Liver (tissue), 9 donors: ENCODE data around the gene STRN. TPM values are rescaled to one million over a fixed set of nuclear protein-coding genes. Genes with fewer than 3 reads are reported as not detected.

ENCODE experiments used
- DNase-seq: peaks from one replicate; pipeline ENCODE4 v3.0.0-alpha.2; 2017; ENCODE audit warnings: low spot score
- H3K27ac ChIP-seq, 2 donors: one replicate each; pipeline ENCODE4 v1.7.0; 2013; ENCODE audit warnings: inconsistent platforms in 2 of 2, low read length in 2 of 2, control low read depth in 1 of 2, low read depth in 1 of 2, mild to moderate bottlenecking in 1 of 2
- H3K27me3 ChIP-seq, 4 donors: one replicate each; pipeline versions ENCODE4 v1.6.1 to v1.7.0; 2013; ENCODE audit warnings: low read length in 3 of 4, inconsistent platforms in 1 of 4, mild to moderate bottlenecking in 1 of 4, moderate library complexity in 1 of 4; ENCODE audit not compliant: control insufficient read depth in 4 of 4, insufficient read depth in 4 of 4
- H3K36me3 ChIP-seq, 4 donors: one replicate each; pipeline versions ENCODE4 v1.6.1 to v1.7.0; 2013; ENCODE audit warnings: low read length in 3 of 4, mild to moderate bottlenecking in 3 of 4, low read depth in 1 of 4, moderate library complexity in 1 of 4; ENCODE audit not compliant: control insufficient read depth in 4 of 4, insufficient read depth in 3 of 4
- H3K4me1 ChIP-seq, 4 donors: one replicate each; pipeline versions ENCODE4 v1.6.1 to v1.7.0; 2013; ENCODE audit warnings: low read length in 3 of 4, mild to moderate bottlenecking in 3 of 4, moderate library complexity in 1 of 4; ENCODE audit not compliant: control insufficient read depth in 4 of 4, insufficient read depth in 4 of 4
- H3K4me3 ChIP-seq, 3 donors: one replicate each; pipeline versions ENCODE4 v1.6.1 to v1.7.0; 2013; ENCODE audit warnings: low read length in 3 of 3, control low read depth in 1 of 3, low read depth in 1 of 3, mild to moderate bottlenecking in 1 of 3
- H3K9ac ChIP-seq, 2 donors: one replicate each; pipeline ENCODE4 v1.7.0; 2013; ENCODE audit warnings: low read length in 2 of 2, mild to moderate bottlenecking in 2 of 2, moderate library complexity in 2 of 2, control low read depth in 1 of 2, low read depth in 1 of 2
- H3K9me3 ChIP-seq, 4 donors: one replicate each; pipeline versions ENCODE4 v1.6.1 to v1.7.0; 2013; ENCODE audit warnings: low read length in 3 of 4; ENCODE audit not compliant: control insufficient read depth in 4 of 4
- ATF3 ChIP-seq: IDR thresholded peaks from 2 replicates; pipeline ENCODE4 v1.6.1; 2016; ENCODE audit warnings: antibody characterized with exemption
- CTCF ChIP-seq: fragments of 150-350 bp; IDR thresholded peaks from 2 replicates; pipeline ENCODE4 v1.5.1; 2017; ENCODE audit warnings: improper control_type of control experiment, low read depth, low read length; ENCODE audit not compliant: missing input control
- EGR1 ChIP-seq, 2 donors: IDR thresholded peaks; 2 replicates each; pipeline ENCODE4 v1.6.1; 2016 to 2018; ENCODE audit warnings: antibody characterized with exemption in 2 of 2, low read depth in 2 of 2
- FOXA2 ChIP-seq: IDR thresholded peaks from 2 replicates; pipeline ENCODE4 v1.6.1; 2016; ENCODE audit warnings: antibody characterized with exemption
- GABPA ChIP-seq, 2 donors: IDR thresholded peaks in 1 of 2; conservative IDR thresholded peaks in 1 of 2; 2 replicates each; pipeline ENCODE4 v1.6.1; 2016; ENCODE audit warnings: antibody characterized with exemption in 2 of 2, mild to moderate bottlenecking in 1 of 2, moderate library complexity in 1 of 2
- HNF4G ChIP-seq: IDR thresholded peaks from 2 replicates; pipeline ENCODE4 v1.6.1; 2016; ENCODE audit warnings: antibody characterized with exemption
- JUND ChIP-seq, 2 donors: IDR thresholded peaks; 2 replicates each; pipeline ENCODE4 v1.6.1; 2016; ENCODE audit warnings: antibody characterized with exemption in 2 of 2
- MAX ChIP-seq: IDR thresholded peaks from 2 replicates; pipeline ENCODE4 v1.6.1; 2016; ENCODE audit warnings: antibody characterized with exemption
- NR2F2 ChIP-seq: IDR thresholded peaks from 2 replicates; pipeline ENCODE4 v1.6.1; 2016; ENCODE audit warnings: antibody characterized with exemption
- RAD21 ChIP-seq, 2 donors: IDR thresholded peaks; 2 replicates each; pipeline ENCODE4 v1.6.1; 2016; ENCODE audit warnings: antibody characterized with exemption in 2 of 2, mild to moderate bottlenecking in 2 of 2
- REST ChIP-seq: IDR thresholded peaks from 2 replicates; pipeline ENCODE4 v1.6.1; 2016; ENCODE audit warnings: antibody characterized with exemption, mild to moderate bottlenecking
- RXRA ChIP-seq, 2 donors: IDR thresholded peaks; 2 replicates each; pipeline ENCODE4 v1.6.1; 2017 to 2018; ENCODE audit warnings: antibody characterized with exemption in 2 of 2, mild to moderate bottlenecking in 1 of 2
- SP1 ChIP-seq: IDR thresholded peaks from 2 replicates; pipeline ENCODE4 v1.6.1; 2018; ENCODE audit warnings: antibody characterized with exemption, mild to moderate bottlenecking
- TAF1 ChIP-seq: conservative IDR thresholded peaks from 2 replicates; pipeline ENCODE4 v1.6.1; 2016; ENCODE audit warnings: antibody characterized with exemption, mild to moderate bottlenecking
- YY1 ChIP-seq: IDR thresholded peaks from 2 replicates; pipeline ENCODE4 v1.6.1; 2016; ENCODE audit warnings: antibody characterized with exemption, mild to moderate bottlenecking
- ZBTB33 ChIP-seq: IDR thresholded peaks from 2 replicates; pipeline ENCODE4 v1.6.1; 2016; ENCODE audit warnings: antibody characterized with exemption
- WGBS: extraction: QIAGEN DNeasy Blood & Tissue Kit; methylation state at CpG from one replicate; pipeline ENCODE4 v1.1.7; 2013; 5-methylcytosine and 5-hydroxymethylcytosine counted together
- polyA plus RNA-seq, 2 donors: library from polyadenylated mRNA; stranded (reverse) in 1 of 2; unstranded in 1 of 2; fragments of 200-250 nt in 1 of 2; fragments of >200 nt in 1 of 2; fragmentation: Nextera tagmentation in 1 of 2; extraction: Ambion mirVana in 1 of 2; gene quantifications; one replicate each; pipeline versions ENCODE4 v1.2.1 to v1.2.3, GENCODE V29; 2013 to 2015
- total RNA-seq, 2 donors: library from RNA; depleted of rRNA; stranded (reverse); fragments of >200 nt; gene quantifications; one replicate each; pipeline ENCODE4 v1.2.3, GENCODE V29; 2014
- donor health status: healthy.
- donor health status: healthy.
- donor health status: healthy.
- donor health status: healthy.
- donor health status: healthy.

The STRN gene
- total and polyA plus RNA-seq, 4 donors: 2.5 to 11.9 (median 5.6) TPM

GRCh38 chr2:36834731-36835524 is 131.4 kb downstream of the STRN start:
- no peaks in the 10 kb centered on the region for H3K36me3 ChIP-seq
- DNase-seq: no peak
- H3K27ac ChIP-seq: no peak overlapping the region
- no peaks in the 10 kb centered on the region for H3K9me3 ChIP-seq
- H3K4me3 ChIP-seq: no peak overlapping the region
- no peaks in the 10 kb centered on the region for H3K4me1 ChIP-seq
- no peaks in the 10 kb centered on the region for H3K27me3 ChIP-seq
- WGBS: 58% methylated on average over 5 of the region's 5 CpGs
- H3K9ac ChIP-seq: no peak overlapping the region
- no peak for TF ChIP-seq NR2F2
- TF ChIP-seq JUND (IDR thresholded peaks at IDR 0.05): no peak
- TF ChIP-seq RXRA (IDR thresholded peaks at IDR 0.05): no peak
- TF ChIP-seq TAF1: no peak
- TF ChIP-seq HNF4G: no peak
- TF ChIP-seq YY1: no peak
- no peak for TF ChIP-seq RAD21 (IDR thresholded peaks at IDR 0.05)
- TF ChIP-seq EGR1 (IDR thresholded peaks at IDR 0.05; ENCODE audit: low read depth in 2 of 2): no peak
- no peak for TF ChIP-seq ATF3
- TF ChIP-seq ZBTB33: no peak
- TF ChIP-seq GABPA (IDR thresholded peaks at IDR 0.05 in 1 of 2, conservative IDR thresholded peaks at IDR 0.05 in 1 of 2): no peak
- TF ChIP-seq FOXA2: no peak
- TF ChIP-seq REST: no peak

GRCh38 chr2:36834203-36834602 is 132.1 kb downstream of the STRN start:
- no peak overlapping the region for H3K27ac ChIP-seq
- 91% methylated on average over 2 of the region's 2 CpGs for WGBS
- no peaks in the 10 kb centered on the region for H3K36me3 ChIP-seq
- no peak overlapping the region for H3K9ac ChIP-seq
- no peaks in the 10 kb centered on the region for H3K4me1 ChIP-seq
- no peak overlapping the region for H3K4me3 ChIP-seq
- no peak for DNase-seq
- no peaks in the 10 kb centered on the region for H3K9me3 ChIP-seq
- no peaks in the 10 kb centered on the region for H3K27me3 ChIP-seq
- TF ChIP-seq ATF3 (no peak), CTCF (no peak), SP1 (no peak), MAX (no peak), ZBTB33 (no peak), RAD21 (IDR thresholded peaks at IDR 0.05) (no peak), GABPA (IDR thresholded peaks at IDR 0.05 in 1 of 2, conservative IDR thresholded peaks at IDR 0.05 in 1 of 2) (no peak), FOXA2 (no peak), NR2F2 (no peak), REST (no peak), JUND (IDR thresholded peaks at IDR 0.05) (no peak), YY1 (no peak), HNF4G (no peak)
